ENCODE measurements around the gene TTBK2.
"Not testable (repeated sequence)": the region's sequence is repeated elsewhere in the genome, so short reads cannot be mapped to it uniquely, and the experiment has no call there.

The TTBK2 gene

GRCh38 chr15:42911058-42911592 is 9.5 kb downstream of the TTBK2 start:
- FAIRE-seq: no peak
- TF ChIP-seq POU2F2 (IDR thresholded peaks at IDR 0.05; ENCODE audit: low read depth, low read length) (no peak), SPI1 (IDR thresholded peaks at IDR 0.05; ENCODE audit: low read depth, low read length) (no peak), POLR2A (IDR thresholded peaks at IDR 0.05; ENCODE audit: low read depth, low read length) (no peak), PAX5 (IDR thresholded peaks at IDR 0.05; ENCODE audit: insufficient read depth, low read length, severe bottlenecking) (no peak), POLR2AphosphoS5 (IDR thresholded peaks at IDR 0.05; ENCODE audit: low read depth, low read length) (no peak), TAF1 (IDR thresholded peaks at IDR 0.05; ENCODE audit: low read depth, low read length) (no peak)
- DNase-seq (ENCODE audit: insufficient read length, low spot score): no peak

GRCh38 chr15:42908538-42908937 is 12.0 kb downstream of the TTBK2 start:
- no peak for DNase-seq (ENCODE audit: insufficient read length, low spot score)
- TF ChIP-seq TAF1 (IDR thresholded peaks at IDR 0.05; ENCODE audit: low read depth, low read length): no peak
- FAIRE-seq: no peak

GRCh38 chr15:42903388-42904324 is 16.9 kb downstream of the TTBK2 start:
- DNase-seq (ENCODE audit: insufficient read length, low spot score) (no peak), FAIRE-seq (peak; percentile 48)
- TF ChIP-seq SPI1 (IDR thresholded peaks at IDR 0.05; ENCODE audit: low read depth, low read length) (no peak), TAF1 (IDR thresholded peaks at IDR 0.05; ENCODE audit: low read depth, low read length) (no peak), POLR2A (IDR thresholded peaks at IDR 0.05; ENCODE audit: low read depth, low read length) (no peak), POU2F2 (IDR thresholded peaks at IDR 0.05; ENCODE audit: low read depth, low read length) (no peak)

GRCh38 chr15:42893911-42894310 is 26.7 kb downstream of the TTBK2 start:
- FAIRE-seq; DNase-seq (ENCODE audit: insufficient read length, low spot score): not testable (repeated sequence)

GRCh38 chr15:42891569-42891968 is 29.0 kb downstream of the TTBK2 start:
- TF ChIP-seq POLR2A (IDR thresholded peaks at IDR 0.05; ENCODE audit: low read depth, low read length) (no peak), TAF1 (IDR thresholded peaks at IDR 0.05; ENCODE audit: low read depth, low read length) (no peak), SPI1 (IDR thresholded peaks at IDR 0.05; ENCODE audit: low read depth, low read length) (no peak), POLR2AphosphoS5 (IDR thresholded peaks at IDR 0.05; ENCODE audit: low read depth, low read length) (no peak), POU2F2 (IDR thresholded peaks at IDR 0.05; ENCODE audit: low read depth, low read length) (no peak), PAX5 (IDR thresholded peaks at IDR 0.05; ENCODE audit: insufficient read depth, low read length, severe bottlenecking) (no peak)
- no peak for FAIRE-seq
- no peak for DNase-seq (ENCODE audit: insufficient read length, low spot score)

GRCh38 chr15:42890161-42890913 is 30.2 kb downstream of the TTBK2 start:
- DNase-seq (ENCODE audit: insufficient read length, low spot score) (no peak), FAIRE-seq (no peak)
- TF ChIP-seq PAX5 (IDR thresholded peaks at IDR 0.05; ENCODE audit: insufficient read depth, low read length, severe bottlenecking) (no peak), POU2F2 (IDR thresholded peaks at IDR 0.05; ENCODE audit: low read depth, low read length) (no peak), POLR2AphosphoS5 (IDR thresholded peaks at IDR 0.05; ENCODE audit: low read depth, low read length) (no peak), TAF1 (IDR thresholded peaks at IDR 0.05; ENCODE audit: low read depth, low read length) (no peak)

GRCh38 chr15:42887384-42887783 is 33.2 kb downstream of the TTBK2 start:
- FAIRE-seq; DNase-seq (ENCODE audit: insufficient read length, low spot score): not testable (repeated sequence)

GRCh38 chr15:42880121-42880520 is 40.5 kb downstream of the TTBK2 start:
- FAIRE-seq (no peak), DNase-seq (ENCODE audit: insufficient read length, low spot score) (no peak)
- TF ChIP-seq TAF1 (IDR thresholded peaks at IDR 0.05; ENCODE audit: low read depth, low read length): no peak
- no peak for TF ChIP-seq POU2F2 (IDR thresholded peaks at IDR 0.05; ENCODE audit: low read depth, low read length)
- no peak for TF ChIP-seq PAX5 (IDR thresholded peaks at IDR 0.05; ENCODE audit: insufficient read depth, low read length, severe bottlenecking)
- no peak for TF ChIP-seq SPI1 (IDR thresholded peaks at IDR 0.05; ENCODE audit: low read depth, low read length)
- no peak for TF ChIP-seq POLR2AphosphoS5 (IDR thresholded peaks at IDR 0.05; ENCODE audit: low read depth, low read length)

GRCh38 chr15:42879443-42879842 is 41.1 kb downstream of the TTBK2 start:
- no peak for FAIRE-seq
- no peak for DNase-seq (ENCODE audit: insufficient read length, low spot score)
- no peak for TF ChIP-seq TAF1 (IDR thresholded peaks at IDR 0.05; ENCODE audit: low read depth, low read length)
- no peak for TF ChIP-seq POLR2AphosphoS5 (IDR thresholded peaks at IDR 0.05; ENCODE audit: low read depth, low read length)
- no peak for TF ChIP-seq POLR2A (IDR thresholded peaks at IDR 0.05; ENCODE audit: low read depth, low read length)
- no peak for TF ChIP-seq PAX5 (IDR thresholded peaks at IDR 0.05; ENCODE audit: insufficient read depth, low read length, severe bottlenecking)
- TF ChIP-seq POU2F2 (IDR thresholded peaks at IDR 0.05; ENCODE audit: low read depth, low read length): no peak
- TF ChIP-seq SPI1 (IDR thresholded peaks at IDR 0.05; ENCODE audit: low read depth, low read length): no peak

- no peak for FAIRE-seq
- TF ChIP-seq SPI1 (IDR thresholded peaks at IDR 0.05; ENCODE audit: low read depth, low read length) (no peak), PAX5 (IDR thresholded peaks at IDR 0.05; ENCODE audit: insufficient read depth, low read length, severe bottlenecking) (no peak), POLR2A (IDR thresholded peaks at IDR 0.05; ENCODE audit: low read depth, low read length) (no peak), POU2F2 (IDR thresholded peaks at IDR 0.05; ENCODE audit: low read depth, low read length) (no peak), TAF1 (IDR thresholded peaks at IDR 0.05; ENCODE audit: low read depth, low read length) (no peak), POLR2AphosphoS5 (IDR thresholded peaks at IDR 0.05; ENCODE audit: low read depth, low read length) (no peak)
- no peak for DNase-seq (ENCODE audit: insufficient read length, low spot score)
These were observed 44.4 kb downstream of the TTBK2 start for GRCh38 chr15:42876224-42876623.

All from GM12891 (cell line).